ENCODE measurements around the gene NDRG4.

GRCh38 chr16:58509256-58510096 lies 9.5 kb downstream of the NDRG4 start:
- TF ChIP-seq EZH2phosphoT487 (IDR thresholded peaks at IDR 0.05; ENCODE audit: borderline replicate concordance, low read length) (no peak), CTCF (IDR thresholded peaks at IDR 0.05; ENCODE audit: low read depth, low read length, poor library complexity, severe bottlenecking) (no peak)

All from DOHH2 (cell line).